HFF-Myc (cell line): Measurements from ENCODE around the gene ZFYVE28.
"Not testable (repeated sequence)": the region's sequence is repeated elsewhere in the genome, so short reads cannot be mapped to it uniquely, and the experiment has no call there.

Experiments used
- DNase-seq: peaks from one replicate; pipeline ENCODE4 v3.0.0-alpha.2; 2011; ENCODE audit warnings: low read depth; ENCODE audit errors: extremely low read depth
- H3K4me3 ChIP-seq: replicated peaks from 2 replicates; pipeline ENCODE4 v1.5.1; 2011; ENCODE audit warnings: low read depth, mild to moderate bottlenecking, control low read depth, low read length
- CTCF ChIP-seq: IDR thresholded peaks from 2 replicates; pipeline ENCODE4 v1.5.1; 2012; ENCODE audit warnings: mild to moderate bottlenecking, low read depth, low read length, control low read depth; ENCODE audit errors: missing control alignments

ZFYVE28 gene

GRCh38 chr4:2432991-2433530, 14.6 kb upstream of the ZFYVE28 start:
- TF ChIP-seq CTCF = no peak
- no peak for DNase-seq
- H3K4me3 ChIP-seq = no peak overlapping the region

- TF ChIP-seq CTCF = no peak
- no peak overlapping the region for H3K4me3 ChIP-seq
- no peak for DNase-seq
Measured at GRCh38 chr4:2432004-2432403, 13.6 kb upstream of the ZFYVE28 start.

- not testable (repeated sequence) for H3K4me3 ChIP-seq, DNase-seq
Measured at GRCh38 chr4:2429945-2430757, 11.7 kb upstream of the ZFYVE28 start.

GRCh38 chr4:2428496-2429213, 10.2 kb upstream of the ZFYVE28 start:
- no peak for TF ChIP-seq CTCF
- DNase-seq = no peak
- no peak overlapping the region for H3K4me3 ChIP-seq

GRCh38 chr4:2427383-2428334, 9.2 kb upstream of the ZFYVE28 start:
- no peak overlapping the region for H3K4me3 ChIP-seq
- no peak for DNase-seq
- no peak for TF ChIP-seq CTCF

GRCh38 chr4:2426711-2427275, 8.3 kb upstream of the ZFYVE28 start:
- DNase-seq = no peak
- H3K4me3 ChIP-seq = no peak overlapping the region
- TF ChIP-seq CTCF = no peak

- DNase-seq = no peak
- no peak overlapping the region for H3K4me3 ChIP-seq
- TF ChIP-seq CTCF = no peak
Measured at GRCh38 chr4:2426069-2426397, 7.6 kb upstream of the ZFYVE28 start.
